Astrocyte of the spinal cord (primary cell): Measurements from ENCODE around the gene NAA40.

Experiments
- DNase-seq: peaks from one replicate; pipeline ENCODE4 v3.0.0; 2011; ENCODE audit warnings: low read depth, low spot score
- H3K4me3 ChIP-seq: 2 replicates; pipeline ENCODE4 v1.5.1; 2011; ENCODE audit warnings: low read depth, mild to moderate bottlenecking, low read length, moderate library complexity
- CTCF ChIP-seq: IDR thresholded peaks from 2 replicates; pipeline ENCODE4 v1.5.1; 2012; ENCODE audit warnings: low read depth, mild to moderate bottlenecking, low read length, inconsistent platforms
- in situ Hi-C: cut with HindIII; loops from 2 replicates; pipeline ENCODE4 v1.10.0; 2017; ENCODE audit warnings: low sequenced_read_pairs

Gene NAA40

DNA sequence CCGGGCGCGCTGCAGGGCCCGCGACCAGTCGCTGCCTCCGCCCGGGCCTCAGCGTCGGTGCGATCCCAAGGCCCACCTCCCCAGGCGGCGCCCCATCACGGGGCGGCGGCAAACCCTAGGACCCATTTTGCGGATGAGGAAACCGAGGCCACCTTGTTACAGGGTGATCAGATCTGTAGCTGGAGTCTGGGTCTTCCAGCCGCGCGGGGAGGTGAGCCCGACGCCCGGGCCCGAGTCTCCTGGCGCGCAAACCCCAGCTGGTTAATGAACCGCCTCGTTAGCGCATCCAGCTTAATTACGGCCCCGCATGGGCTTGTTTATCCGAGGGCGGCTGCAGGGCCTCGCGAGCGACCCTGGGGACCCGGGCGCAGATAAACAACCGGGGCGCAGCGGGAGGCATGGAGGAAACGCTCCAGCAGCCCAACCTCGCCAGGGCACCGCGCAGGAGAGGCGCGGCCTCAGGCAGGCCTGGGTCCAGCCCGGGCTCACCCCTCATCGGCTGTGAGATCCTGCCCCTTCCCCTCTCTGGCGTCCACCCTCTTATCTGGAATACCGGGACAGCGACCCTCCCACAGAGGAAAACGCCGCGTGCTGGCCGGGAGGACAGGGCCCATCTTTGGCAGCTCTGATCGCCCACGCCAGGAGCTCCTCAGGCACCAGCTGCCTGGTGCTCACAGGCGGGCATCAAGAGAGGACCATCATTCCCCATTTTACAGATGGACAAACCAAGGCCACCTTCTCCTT is 62.1 kb downstream of the NAA40 start:
- in situ Hi-C loops: loop anchor here (10.0 kb wide), 2 partner anchors 114 to 164 kb away; partner anchors contain the start of gene MACROD1
- H3K4me3 ChIP-seq: no peak overlapping the region
- no peak for DNase-seq
- no peak for TF ChIP-seq CTCF

GRCh38 chr11:64001484-64002420 is 63.0 kb downstream of the NAA40 start:
- H3K4me3 ChIP-seq: no peak overlapping the region
- no peak for DNase-seq
- in situ Hi-C loops: loop anchor here (10.0 kb wide), 2 partner anchors 113 to 163 kb away; partner anchors contain the start of gene MACROD1
- TF ChIP-seq CTCF: no peak

- H3K4me3 ChIP-seq: no peak overlapping the region
- in situ Hi-C loops: loop anchor here (10.0 kb wide), 2 partner anchors 111 to 161 kb away; partner anchors contain the start of gene MACROD1
- no peak for TF ChIP-seq CTCF
- no peak for DNase-seq
Measured at GRCh38 chr11:64003807-64004589, 65.2 kb downstream of the NAA40 start.

- TF ChIP-seq CTCF: no peak
- in situ Hi-C loops: loop anchor here (10.0 kb wide), 2 partner anchors 110 to 160 kb away; partner anchors contain the start of gene MACROD1
- no peak overlapping the region for H3K4me3 ChIP-seq
- DNase-seq: no peak
Measured at GRCh38 chr11:64004590-64004984, 65.8 kb downstream of the NAA40 start.

GRCh38 chr11:64005691-64006090 is 66.9 kb downstream of the NAA40 start:
- H3K4me3 ChIP-seq: no peak overlapping the region
- DNase-seq: no peak
- in situ Hi-C loops: loop anchor here (10.0 kb wide), 2 partner anchors 109 to 159 kb away; partner anchors contain the start of gene MACROD1
- no peak for TF ChIP-seq CTCF

- no peak overlapping the region for H3K4me3 ChIP-seq
- in situ Hi-C loops: loop anchor here (10.0 kb wide), 2 partner anchors 108 to 158 kb away; partner anchors contain the start of gene MACROD1
- no peak for TF ChIP-seq CTCF
- no peak for DNase-seq
Measured at GRCh38 chr11:64006398-64006797, 67.6 kb downstream of the NAA40 start.
